Measurements from ENCODE around the gene SRC.
"Not testable (repeated sequence)": the region's sequence is repeated elsewhere in the genome, so short reads cannot be mapped to it uniquely, and the experiment has no call there.

SRC gene

GRCh38 chr20:37336369-37337207, 9.4 kb upstream of the SRC start:
- DNase-seq (ENCODE audit: low read depth in 2 of 2): no peak

GRCh38 chr20:37337208-37337991, 8.5 kb upstream of the SRC start:
- DNase-seq (ENCODE audit: low read depth in 2 of 2): no peak

- not testable (repeated sequence) for DNase-seq (ENCODE audit: low read depth in 2 of 2)
Measured at GRCh38 chr20:37338380-37338779, 7.6 kb upstream of the SRC start.

- DNase-seq (ENCODE audit: low read depth in 2 of 2): no peak
Measured at GRCh38 chr20:37339208-37339607, 6.7 kb upstream of the SRC start.

GRCh38 chr20:37339764-37340109, 6.2 kb upstream of the SRC start:
- DNase-seq (ENCODE audit: low read depth in 2 of 2): not testable (repeated sequence)

- DNase-seq (ENCODE audit: low read depth in 2 of 2): no peak
Measured at GRCh38 chr20:37340998-37341397, 4.9 kb upstream of the SRC start.

- DNase-seq (ENCODE audit: low read depth in 2 of 2): no peak
Measured at GRCh38 chr20:37341632-37342031, 4.3 kb upstream of the SRC start.

- no peak for DNase-seq (ENCODE audit: low read depth in 2 of 2)
Measured at GRCh38 chr20:37342231-37343177, 3.4 kb upstream of the SRC start.

GRCh38 chr20:37343212-37343993, 2.5 kb upstream of the SRC start:
- DNase-seq (ENCODE audit: low read depth in 2 of 2): no peak

- no peak for DNase-seq (ENCODE audit: low read depth in 2 of 2)
Measured at GRCh38 chr20:37343994-37344355, 2.0 kb upstream of the SRC start.

- DNase-seq (ENCODE audit: low read depth in 2 of 2): no peak
Measured at GRCh38 chr20:37344506-37345338, 1.2 kb upstream of the SRC start.

GRCh38 chr20:37346236-37346534, 245 bp downstream of the SRC start:
- DNase-seq (ENCODE audit: low read depth in 2 of 2): no peak

- DNase-seq (ENCODE audit: low read depth in 2 of 2): no peak
Measured at GRCh38 chr20:37346535-37347346, 801 bp downstream of the SRC start.

- DNase-seq (ENCODE audit: low read depth in 2 of 2): no peak
Measured at GRCh38 chr20:37347347-37347823, 1.4 kb downstream of the SRC start.

- no peak for DNase-seq (ENCODE audit: low read depth in 2 of 2)
Measured at GRCh38 chr20:37347891-37348791, 2.2 kb downstream of the SRC start.

- no peak for DNase-seq (ENCODE audit: low read depth in 2 of 2)
Measured at GRCh38 chr20:37348792-37349516, 3.0 kb downstream of the SRC start.

GRCh38 chr20:37349517-37350491, 3.9 kb downstream of the SRC start:
- DNase-seq (ENCODE audit: low read depth in 2 of 2): no peak

Measured in fibroblast of skin of left biceps (primary cell).